Body of pancreas (tissue), 4 donors: ENCODE data around the gene FUT8.

Experiments used
- POLR2A ChIP-seq, 3 donors: fragments of 450-650 bp; IDR thresholded peaks; one replicate each; pipeline ENCODE4 v1.6.1; 2016; ENCODE audit warnings: antibody characterized with exemption in 3 of 3, mild to moderate bottlenecking in 2 of 3
- TF ChIP-seq, protein P1 (sequence below), 7 experiments: fragments of 450-650 bp in 4 of 7; fragments of 200-600 bp in 3 of 7; sonication (generic) in 3 of 7; IDR thresholded peaks; one replicate each; pipeline ENCODE4 v1.5.1; 2016 to 2019; ENCODE audit warnings: antibody characterized with exemption in 7 of 7

DNA sequence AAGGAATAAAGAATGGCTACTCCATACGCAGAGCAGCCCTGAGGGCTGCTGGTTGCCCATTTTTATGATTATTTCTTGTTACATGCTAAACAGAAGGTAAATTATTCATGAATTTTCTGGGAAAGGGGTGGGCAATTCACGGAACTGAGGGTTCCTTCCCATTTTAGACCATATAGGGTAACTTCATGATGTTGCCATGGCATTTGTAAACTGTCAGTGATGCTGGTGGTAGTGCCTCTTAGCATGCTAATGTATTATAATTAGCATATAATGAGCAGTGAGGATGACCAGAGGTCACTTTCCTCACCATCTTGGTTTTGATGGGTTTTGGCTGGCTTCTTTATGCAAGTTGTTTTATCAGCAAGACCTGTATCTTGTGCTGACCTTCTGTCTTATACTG lies 273.0 kb downstream of the FUT8 start:
- TF ChIP-seq, protein P1, sequence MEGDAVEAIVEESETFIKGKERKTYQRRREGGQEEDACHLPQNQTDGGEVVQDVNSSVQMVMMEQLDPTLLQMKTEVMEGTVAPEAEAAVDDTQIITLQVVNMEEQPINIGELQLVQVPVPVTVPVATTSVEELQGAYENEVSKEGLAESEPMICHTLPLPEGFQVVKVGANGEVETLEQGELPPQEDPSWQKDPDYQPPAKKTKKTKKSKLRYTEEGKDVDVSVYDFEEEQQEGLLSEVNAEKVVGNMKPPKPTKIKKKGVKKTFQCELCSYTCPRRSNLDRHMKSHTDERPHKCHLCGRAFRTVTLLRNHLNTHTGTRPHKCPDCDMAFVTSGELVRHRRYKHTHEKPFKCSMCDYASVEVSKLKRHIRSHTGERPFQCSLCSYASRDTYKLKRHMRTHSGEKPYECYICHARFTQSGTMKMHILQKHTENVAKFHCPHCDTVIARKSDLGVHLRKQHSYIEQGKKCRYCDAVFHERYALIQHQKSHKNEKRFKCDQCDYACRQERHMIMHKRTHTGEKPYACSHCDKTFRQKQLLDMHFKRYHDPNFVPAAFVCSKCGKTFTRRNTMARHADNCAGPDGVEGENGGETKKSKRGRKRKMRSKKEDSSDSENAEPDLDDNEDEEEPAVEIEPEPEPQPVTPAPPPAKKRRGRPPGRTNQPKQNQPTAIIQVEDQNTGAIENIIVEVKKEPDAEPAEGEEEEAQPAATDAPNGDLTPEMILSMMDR (IDR thresholded peaks at IDR 0.05): no peak
- no peak for TF ChIP-seq POLR2A (IDR thresholded peaks at IDR 0.05)
